K562 (cell line): ENCODE measurements around the gene DNAJC15.

Source experiments
- ARHGAP35 ChIP-seq: fragments of 450-650 bp; IDR thresholded peaks from 2 replicates; pipeline ENCODE4 v1.6.1; 2018; ENCODE audit not compliant: partially characterized antibody
- FOXK1 ChIP-seq: sonication (generic); formaldehyde crosslinking; IDR thresholded peaks from 2 replicates; pipeline ENCODE4 v1.8.0; 2022; ENCODE audit warnings: missing genetic modification reagents, mild to moderate bottlenecking, borderline replicate concordance
- FOXM1 ChIP-seq, 2 experiments: fragments of 450-650 bp in 1 of 2; sonication (generic) in 1 of 2; formaldehyde crosslinking in 1 of 2; IDR thresholded peaks; 2 replicates each; pipeline versions ENCODE4 v1.6.1 to v1.9.0; 2017 to 2022; ENCODE audit warnings: low read depth in 2 of 2, mild to moderate bottlenecking in 2 of 2, missing genetic modification reagents in 1 of 2, moderate library complexity in 1 of 2
- NELFE ChIP-seq: IDR thresholded peaks from 2 replicates; pipeline ENCODE4 v1.6.1; 2011; ENCODE audit warnings: mild to moderate bottlenecking; ENCODE audit not compliant: insufficient read depth, insufficient read length
- RBFOX2 ChIP-seq: fragments of 200-400 bp; formaldehyde crosslinking; IDR thresholded peaks from 2 replicates; pipeline ENCODE4 v1.6.1; 2017; ENCODE audit warnings: low read depth, mild to moderate bottlenecking, low read length, moderate library complexity
- SETDB1 ChIP-seq: IDR thresholded peaks from one replicate; pipeline ENCODE4 v1.6.1; 2012; ENCODE audit warnings: low read length, control low read depth, inconsistent platforms
- TEAD4 ChIP-seq, 2 experiments: sonication (generic) in 1 of 2; formaldehyde crosslinking in 1 of 2; IDR thresholded peaks; 2 replicates each; pipeline versions ENCODE4 v1.6.1 to v1.8.0; 2012 to 2022; ENCODE audit warnings: borderline replicate concordance in 1 of 2, inconsistent platforms in 1 of 2, low read length in 1 of 2, mild to moderate bottlenecking in 1 of 2, missing genetic modification reagents in 1 of 2

DNA sequence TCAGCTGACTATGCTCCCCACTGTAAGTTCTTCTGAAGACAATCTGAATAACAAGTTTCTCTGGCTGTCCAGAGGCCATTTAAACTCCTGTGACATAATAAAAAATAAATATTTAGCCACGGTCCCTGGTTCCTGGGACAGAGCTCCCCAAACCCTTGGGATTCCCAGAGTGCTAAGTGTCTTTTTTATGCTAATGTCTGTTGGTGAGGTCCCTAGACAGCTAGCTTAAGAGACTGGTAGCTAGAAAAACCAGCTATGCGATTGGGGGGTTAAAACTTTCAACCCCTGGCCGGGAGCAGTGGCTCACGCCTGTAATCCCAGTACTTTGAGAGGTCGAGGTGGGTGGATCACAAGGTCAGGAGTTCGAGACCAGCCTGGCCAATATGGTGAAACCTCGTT, 37.2 kb upstream of the DNAJC15 start:
- TF ChIP-seq FOXK1 (CRISPR knock-in tag) = no peak
- TF ChIP-seq NELFE = no peak
- TF ChIP-seq ARHGAP35 = no peak
- no peak for TF ChIP-seq TEAD4 (IDR thresholded peaks at IDR 0.05; ENCODE audit: low read length)
- no peak for TF ChIP-seq TEAD4 (CRISPR knock-in tag; IDR thresholded peaks at IDR 0.05; ENCODE audit: borderline replicate concordance)
- no peak for TF ChIP-seq SETDB1
- no peak for TF ChIP-seq FOXM1 (IDR thresholded peaks at IDR 0.05; ENCODE audit: low read depth)
- no peak for TF ChIP-seq FOXM1 (CRISPR knock-in tag; IDR thresholded peaks at IDR 0.05; ENCODE audit: low read depth)
- TF ChIP-seq RBFOX2 = no peak
